CD4-positive, alpha-beta T cell (primary cell): ENCODE results near the gene THAP6. TPM values are rescaled to one million over a fixed set of nuclear protein-coding genes. Genes with fewer than 3 reads are reported as not detected.
"Not testable (repeated sequence)": the region's sequence is repeated elsewhere in the genome, so short reads cannot be mapped to it uniquely, and the experiment has no call there.

Source experiments
- ATAC-seq: fragments of 200-7000 bp; cut with Tn5 transposase; one replicate; pipeline ENCODE4 v1.10.0; 2022; ENCODE audit warnings: mild to moderate bottlenecking; ENCODE audit not compliant: poor library complexity
- CTCF ChIA-PET: fragments of 350-600 bp; sonication (Branson Sonifier 250); formaldehyde crosslinking; loops from one replicate; lab custom pipeline; 2021; ENCODE audit warnings: antibody characterized with exemption, inconsistent platforms; lab: Charles Lee
- POLR2A ChIA-PET: fragments of 350-600 bp; sonication (Branson Sonifier 250); formaldehyde crosslinking; loops from one replicate; lab custom pipeline; 2021; ENCODE audit warnings: antibody characterized with exemption, inconsistent platforms; lab: Charles Lee
- DNase-seq, 14 experiments: peaks; one replicate each; pipeline ENCODE4 v3.0.0-alpha.2; 2013 to 2020; ENCODE audit warnings: mixed read lengths in 2 of 14
- H3K27ac ChIP-seq, 2 donors: one replicate each; pipeline versions ENCODE4 v1.5.1 to v1.7.0; 2013; ENCODE audit warnings: low read length in 2 of 2, low read depth in 1 of 2, mild to moderate bottlenecking in 1 of 2
- H3K27me3 ChIP-seq, 2 experiments: 1 replicate in 1 of 2; 2 replicates in 1 of 2; pipeline versions ENCODE4 v1.6.1 to v1.7.0; 2013; ENCODE audit warnings: low read length in 2 of 2, control low read depth in 1 of 2, mild to moderate bottlenecking in 1 of 2, moderate library complexity in 1 of 2; ENCODE audit not compliant: insufficient read depth in 2 of 2, control insufficient read depth in 1 of 2
- H3K36me3 ChIP-seq: one replicate; pipeline ENCODE4 v1.6.1; 2013; ENCODE audit warnings: low read length, control low read depth; ENCODE audit not compliant: insufficient read depth
- H3K4me1 ChIP-seq: one replicate; pipeline ENCODE4 v1.6.1; 2013; ENCODE audit warnings: low read length, control low read depth; ENCODE audit not compliant: insufficient read depth
- H3K4me3 ChIP-seq: one replicate; pipeline ENCODE4 v1.5.1; 2013; ENCODE audit warnings: mild to moderate bottlenecking, low read length, moderate library complexity
- H3K9me3 ChIP-seq, 2 experiments: 1 replicate in 1 of 2; 2 replicates in 1 of 2; pipeline versions ENCODE4 v1.6.1 to v1.7.0; 2013; ENCODE audit warnings: low read length in 2 of 2, mild to moderate bottlenecking in 2 of 2, control low read depth in 1 of 2, moderate library complexity in 1 of 2; ENCODE audit not compliant: control insufficient read depth in 1 of 2, insufficient read depth in 1 of 2
- H3K27ac Mint-ChIP-seq: one replicate; pipeline ENCODE4 v1.8.0; 2020; ENCODE audit warnings: mixed read lengths
- H3K27me3 Mint-ChIP-seq: one replicate; pipeline ENCODE4 v1.8.0; 2021; ENCODE audit warnings: mixed read lengths
- H3K36me3 Mint-ChIP-seq: one replicate; pipeline ENCODE4 v1.8.0; 2021; ENCODE audit warnings: low read depth, mixed read lengths
- H3K4me1 Mint-ChIP-seq: one replicate; pipeline ENCODE4 v1.8.0; 2021; ENCODE audit warnings: low read depth, mixed read lengths
- H3K4me3 Mint-ChIP-seq: one replicate; pipeline ENCODE4 v1.8.0; 2020; ENCODE audit warnings: mild to moderate bottlenecking, mixed read lengths
- H3K9me3 Mint-ChIP-seq: one replicate; pipeline ENCODE4 v1.8.0; 2020; ENCODE audit warnings: mixed read lengths
- intact Hi-C, 2 experiments: fragments of 100-400 bp; cut with DNase I in 1 of 2; cut with micrococcal nuclease in 1 of 2; formaldehyde crosslinking; loops; one replicate each; pipeline versions ENCODE4 v1.15.1 to v1.9.0; 2023 to 2025; cut with DNase I, micrococcal nuclease
- total RNA-seq, 174 experiments: library from RNA in 2 of 174; stranded (reverse) in 2 of 174; gene quantifications; one replicate each; pipeline ENCODE4 v1.2.3 and lab custom pipeline; 2021 to 2026
- TF ChIP-seq, protein P1 (sequence below): fragments of 200-600 bp; IDR thresholded peaks from one replicate; pipeline ENCODE4 v1.8.0; 2022; ENCODE audit warnings: antibody characterized with exemption, mild to moderate bottlenecking

THAP6 gene
- total RNA-seq, 2 experiments from 2014 or later, result 19.1 to 22.8 TPM

DNA sequence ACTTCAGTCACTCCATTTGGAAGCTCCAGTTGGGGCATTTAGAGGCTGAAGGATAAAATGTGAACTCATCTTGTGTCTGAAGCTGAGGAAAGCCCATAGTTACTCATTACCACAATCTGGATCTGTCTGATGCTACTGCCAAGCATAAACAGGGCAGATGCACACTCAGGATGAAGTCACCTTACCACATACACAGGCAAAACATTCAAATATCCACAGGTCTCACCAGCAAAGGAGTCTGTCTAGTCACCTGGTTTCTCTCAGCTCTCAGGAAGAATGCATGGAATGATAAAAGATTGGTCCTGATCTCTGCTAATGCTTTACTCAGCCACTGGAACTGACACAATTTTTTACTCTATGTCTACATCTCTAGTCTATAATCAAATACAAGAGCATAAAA, 28.6 kb downstream of the THAP6 start:
- Mint-ChIP-seq H3K36me3 (peaks cover 52% of the 10 kb centered on the region), H3K27ac (no peak overlapping the region), H3K27me3 (no peaks in the 10 kb centered on the region), H3K9me3 (no peaks in the 10 kb centered on the region), H3K4me3 (no peak overlapping the region), H3K4me1 (no peaks in the 10 kb centered on the region)
- H3K4me3 ChIP-seq, result no peak overlapping the region
- ATAC-seq, result no peak
- H3K27me3 ChIP-seq, result no peaks in the 10 kb centered on the region
- TF ChIP-seq, protein P1, sequence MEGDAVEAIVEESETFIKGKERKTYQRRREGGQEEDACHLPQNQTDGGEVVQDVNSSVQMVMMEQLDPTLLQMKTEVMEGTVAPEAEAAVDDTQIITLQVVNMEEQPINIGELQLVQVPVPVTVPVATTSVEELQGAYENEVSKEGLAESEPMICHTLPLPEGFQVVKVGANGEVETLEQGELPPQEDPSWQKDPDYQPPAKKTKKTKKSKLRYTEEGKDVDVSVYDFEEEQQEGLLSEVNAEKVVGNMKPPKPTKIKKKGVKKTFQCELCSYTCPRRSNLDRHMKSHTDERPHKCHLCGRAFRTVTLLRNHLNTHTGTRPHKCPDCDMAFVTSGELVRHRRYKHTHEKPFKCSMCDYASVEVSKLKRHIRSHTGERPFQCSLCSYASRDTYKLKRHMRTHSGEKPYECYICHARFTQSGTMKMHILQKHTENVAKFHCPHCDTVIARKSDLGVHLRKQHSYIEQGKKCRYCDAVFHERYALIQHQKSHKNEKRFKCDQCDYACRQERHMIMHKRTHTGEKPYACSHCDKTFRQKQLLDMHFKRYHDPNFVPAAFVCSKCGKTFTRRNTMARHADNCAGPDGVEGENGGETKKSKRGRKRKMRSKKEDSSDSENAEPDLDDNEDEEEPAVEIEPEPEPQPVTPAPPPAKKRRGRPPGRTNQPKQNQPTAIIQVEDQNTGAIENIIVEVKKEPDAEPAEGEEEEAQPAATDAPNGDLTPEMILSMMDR, result no peak
- POLR2A ChIA-PET, result no interaction called here
- H3K27ac ChIP-seq, result no peak overlapping the region
- intact Hi-C loops, result no loop called here
- peaks cover 11% of the 10 kb centered on the region for H3K36me3 ChIP-seq
- no peaks in the 10 kb centered on the region for H3K4me1 ChIP-seq
- CTCF ChIA-PET, result interaction anchor here (0.5 to 0.9 kb wide), 2 partner anchors 147 to 181 kb away, joined by 3 to 4 read pairs; partner anchors contain the start of gene USO1
- DNase-seq, result no peak
- no peaks in the 10 kb centered on the region for H3K9me3 ChIP-seq

DNA sequence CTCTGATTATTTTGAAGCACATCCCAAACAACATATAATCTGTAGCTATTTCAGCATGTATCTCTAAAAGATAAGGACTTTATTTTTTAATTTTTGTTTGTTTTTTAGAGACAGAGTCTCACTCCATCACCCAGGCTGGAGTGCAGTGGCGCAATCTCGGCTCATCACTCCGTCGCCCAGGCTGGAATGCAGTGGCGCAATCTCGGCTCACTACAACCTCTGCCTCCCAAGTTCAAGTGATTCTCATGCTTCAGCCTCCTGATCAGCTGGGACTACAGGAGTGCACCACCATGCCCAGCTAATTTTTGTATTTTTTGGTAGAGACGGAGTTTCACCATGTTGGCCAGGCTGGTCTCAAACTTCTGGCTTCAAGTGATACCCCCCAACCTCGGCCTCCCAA, 29.9 kb downstream of the THAP6 start:
- DNase-seq, H3K9me3 Mint-ChIP-seq, H3K27ac Mint-ChIP-seq, H3K27ac ChIP-seq, H3K4me1 ChIP-seq, H3K4me1 Mint-ChIP-seq, H3K27me3 ChIP-seq, ATAC-seq, H3K4me3 Mint-ChIP-seq, POLR2A ChIA-PET, H3K27me3 Mint-ChIP-seq, H3K9me3 ChIP-seq, intact Hi-C loops, H3K4me3 ChIP-seq: not testable (repeated sequence)
- peaks cover 45% of the 10 kb centered on the region for H3K36me3 Mint-ChIP-seq
- peaks cover 11% of the 10 kb centered on the region for H3K36me3 ChIP-seq
- CTCF ChIA-PET, result interaction anchor here (0.8 kb wide), 1 partner anchor 18 kb away, joined by 3 read pairs; no protein-coding TSS in a partner anchor

DNA sequence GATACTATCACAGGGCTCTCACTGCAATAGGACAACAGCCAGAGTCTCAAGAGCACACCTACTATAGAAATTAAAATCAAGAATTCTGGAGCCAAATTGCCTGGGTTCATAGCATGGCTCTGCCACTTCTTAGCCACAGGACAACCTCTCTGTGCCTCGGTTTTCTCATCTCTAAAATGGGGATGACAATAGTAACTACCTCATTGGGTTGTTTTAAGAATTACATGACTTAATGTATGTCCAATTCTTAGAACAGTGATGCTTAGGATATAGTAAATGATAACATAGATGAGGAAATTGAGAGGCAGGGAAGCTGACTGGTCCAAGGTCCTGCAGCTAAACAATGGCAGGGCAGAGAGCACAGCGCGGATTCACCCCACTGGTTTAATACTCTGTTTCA, 30.6 kb downstream of the THAP6 start:
- CTCF ChIA-PET, result no interaction called here
- Histone ChIP-seq H3K27ac (no peak overlapping the region), H3K36me3 (peaks cover 6% of the 10 kb centered on the region), H3K27me3 (no peaks in the 10 kb centered on the region), H3K4me3 (no peak overlapping the region), H3K9me3 (no peaks in the 10 kb centered on the region), H3K4me1 (no peaks in the 10 kb centered on the region)
- Mint-ChIP-seq H3K36me3 (peaks cover 44% of the 10 kb centered on the region), H3K4me1 (no peaks in the 10 kb centered on the region), H3K9me3 (no peaks in the 10 kb centered on the region), H3K4me3 (no peak overlapping the region), H3K27ac (no peak overlapping the region), H3K27me3 (no peaks in the 10 kb centered on the region)
- intact Hi-C loops, result no loop called here
- no peak for ATAC-seq
- DNase-seq, result no peak
- POLR2A ChIA-PET, result no interaction called here
- TF ChIP-seq, protein P1, result no peak

DNA sequence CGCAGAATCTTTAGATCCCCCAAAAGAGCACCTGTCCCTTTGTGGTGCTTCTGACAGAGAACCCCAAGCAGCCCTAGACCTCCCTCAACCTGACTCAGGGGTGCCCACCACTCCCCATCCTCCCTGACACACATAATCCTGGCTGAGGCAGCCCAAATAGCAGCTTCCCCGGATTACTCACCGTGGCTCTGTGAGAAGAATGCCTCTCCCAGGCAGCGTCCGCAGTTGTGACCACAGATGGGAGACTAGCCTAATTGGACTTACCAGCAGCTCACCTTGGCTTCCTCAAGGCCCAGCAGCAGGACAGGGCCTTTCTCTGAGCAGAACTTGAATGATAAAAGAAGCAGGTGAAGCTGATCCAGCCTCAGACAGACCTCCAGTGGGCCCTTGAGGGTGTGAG, 31.3 kb downstream of the THAP6 start:
- Histone ChIP-seq H3K4me3 (no peak overlapping the region), H3K4me1 (no peaks in the 10 kb centered on the region), H3K27ac (no peak overlapping the region), H3K9me3 (no peaks in the 10 kb centered on the region), H3K36me3 (peaks cover 5% of the 10 kb centered on the region), H3K27me3 (no peaks in the 10 kb centered on the region)
- ChIA-PET CTCF (no interaction called here), POLR2A (no interaction called here)
- ATAC-seq (no peak), DNase-seq (no peak)
- peaks cover 38% of the 10 kb centered on the region for H3K36me3 Mint-ChIP-seq
- H3K4me1 Mint-ChIP-seq, result no peaks in the 10 kb centered on the region
- no peak overlapping the region for H3K27ac Mint-ChIP-seq
- intact Hi-C loops, result no loop called here
- no peaks in the 10 kb centered on the region for H3K9me3 Mint-ChIP-seq
- no peaks in the 10 kb centered on the region for H3K27me3 Mint-ChIP-seq
- TF ChIP-seq, protein P1, result no peak
- no peak overlapping the region for H3K4me3 Mint-ChIP-seq
